Measurements from ENCODE around the gene EFCAB8.
"Not testable (repeated sequence)": the region's sequence is repeated elsewhere in the genome, so short reads cannot be mapped to it uniquely, and the experiment has no call there.

Gene EFCAB8

GRCh38 chr20:32909896-32910571, 51.3 kb downstream of the EFCAB8 start:
- DNase-seq (ENCODE audit: low read depth): no peak

GRCh38 chr20:32911355-32911754, 52.6 kb downstream of the EFCAB8 start:
- no peak for DNase-seq (ENCODE audit: low read depth)

DNA sequence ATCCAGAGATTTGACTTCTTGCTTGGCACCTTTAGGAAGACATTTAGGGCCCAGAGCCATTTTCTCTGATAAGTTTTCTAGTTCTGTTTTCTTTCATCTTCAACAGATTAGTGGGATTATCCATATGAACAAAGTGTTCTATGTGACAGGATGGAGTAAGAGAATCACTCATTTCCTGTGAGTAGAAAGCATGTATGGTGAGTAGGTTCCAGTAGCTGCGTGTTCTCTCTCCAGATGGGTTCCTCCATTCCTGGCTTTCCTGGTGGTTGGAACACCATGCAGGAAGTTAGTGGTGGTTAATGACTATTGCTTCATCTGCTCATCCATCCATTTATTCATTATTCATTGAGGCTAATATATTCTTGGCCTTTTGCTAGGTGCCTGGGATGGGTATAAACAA, 54.0 kb downstream of the EFCAB8 start:
- DNase-seq (ENCODE audit: low read depth): no peak

- no peak for DNase-seq (ENCODE audit: low read depth)
Observed at GRCh38 chr20:32914031-32914430, 55.3 kb downstream of the EFCAB8 start.

DNA sequence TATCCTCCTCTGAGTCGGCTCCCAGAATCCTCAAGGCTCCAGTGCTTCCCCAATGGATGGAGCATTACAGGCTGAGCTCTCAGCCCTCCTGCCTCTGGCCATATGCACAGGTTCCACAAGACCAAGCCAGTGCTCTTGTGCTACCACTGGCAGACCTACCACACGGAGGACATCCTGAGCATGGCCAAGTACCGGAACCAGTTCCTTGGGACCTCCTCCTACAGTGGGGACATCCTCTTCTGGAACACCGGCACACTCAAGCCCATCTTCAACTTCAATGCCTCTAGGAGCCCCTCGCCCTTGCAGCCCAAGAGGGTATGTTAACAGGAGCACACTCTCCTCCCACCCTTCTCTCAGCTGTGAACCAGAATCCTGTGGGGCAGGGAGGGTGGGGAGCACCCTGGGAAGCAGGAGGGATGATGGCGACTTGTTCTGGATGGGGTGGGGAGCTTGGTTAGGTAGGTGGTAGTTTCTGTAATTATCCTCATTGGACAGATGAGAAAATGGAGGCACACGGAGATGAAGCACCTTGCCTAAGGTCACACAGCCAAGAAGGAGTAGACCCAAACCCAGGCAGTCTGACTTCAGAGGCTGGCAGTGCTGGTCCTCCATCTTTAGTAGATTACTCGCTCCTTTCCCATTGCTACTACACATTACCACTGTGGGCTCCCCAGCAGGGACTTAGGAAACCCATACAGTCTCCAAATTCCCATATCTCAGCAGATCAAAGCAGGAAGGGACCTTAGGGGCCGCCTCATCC, 58.6 kb downstream of the EFCAB8 start:
- DNase-seq (ENCODE audit: low read depth): no peak

DNA sequence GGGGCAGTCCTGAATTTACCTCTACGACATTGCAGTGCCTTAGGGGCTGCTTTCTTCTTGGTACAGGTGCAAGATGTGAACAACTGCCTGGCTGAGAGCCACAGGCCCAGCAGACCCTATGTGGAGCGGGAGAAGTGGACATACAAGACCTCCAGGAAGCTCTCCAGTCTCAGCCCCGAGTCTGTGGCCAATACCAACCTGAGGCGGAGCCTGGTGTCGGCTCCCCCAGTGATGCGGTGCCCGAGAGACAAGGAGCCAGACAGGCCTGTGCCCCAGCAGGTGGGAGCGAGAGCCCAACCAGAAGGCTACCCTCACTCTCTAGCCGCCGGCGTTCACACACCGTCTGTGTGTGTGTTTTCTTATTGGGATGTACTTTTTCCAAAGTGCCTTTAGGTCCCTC, 59.6 kb downstream of the EFCAB8 start:
- DNase-seq (ENCODE audit: low read depth): no peak

DNA sequence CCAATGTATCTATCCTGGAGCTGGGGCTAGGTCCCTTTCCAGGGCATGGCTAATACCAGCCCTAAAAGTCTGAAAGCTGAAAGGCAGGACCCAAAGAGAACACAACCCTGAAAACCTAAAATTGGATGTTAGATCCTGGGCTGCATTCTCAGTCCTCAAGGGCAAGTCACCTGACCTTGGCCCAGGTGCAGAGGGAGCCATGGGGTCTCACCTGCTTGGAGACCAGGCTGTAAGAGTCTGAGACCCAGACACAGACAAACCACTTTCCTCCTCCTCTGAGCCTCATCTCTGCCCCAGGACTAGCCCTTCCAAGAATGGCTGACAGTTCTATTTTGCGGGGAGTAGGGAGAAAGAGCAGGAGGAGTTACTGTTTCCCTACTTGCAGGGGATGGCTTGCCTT, 60.0 kb downstream of the EFCAB8 start:
- DNase-seq (ENCODE audit: low read depth): no peak

- DNase-seq (ENCODE audit: low read depth): no peak
Observed at GRCh38 chr20:32920066-32920465, 61.3 kb downstream of the EFCAB8 start.

GRCh38 chr20:32920530-32921298, 62.0 kb downstream of the EFCAB8 start:
- DNase-seq (ENCODE audit: low read depth): no peak

DNA sequence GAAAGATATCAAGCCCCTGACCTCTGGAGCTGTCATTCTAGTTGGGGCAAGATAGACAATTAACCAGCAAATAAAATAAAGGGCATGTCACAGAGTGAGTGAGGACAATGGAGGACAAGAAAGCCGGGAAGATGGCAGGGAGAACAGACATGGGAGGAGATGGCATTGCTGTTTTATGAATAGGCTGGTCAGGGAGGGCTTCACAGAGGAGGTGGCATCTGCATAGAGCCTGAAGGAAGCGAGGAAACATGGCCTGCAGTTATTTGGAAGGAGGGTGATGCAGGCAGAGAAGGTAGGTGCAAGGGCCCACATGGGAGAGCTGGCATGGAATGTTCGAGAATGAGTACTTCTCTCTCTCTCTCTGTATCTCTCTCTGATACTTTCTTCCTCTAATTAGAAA, 63.7 kb downstream of the EFCAB8 start:
- DNase-seq (ENCODE audit: low read depth): no peak

GRCh38 chr20:32924781-32925180, 66.1 kb downstream of the EFCAB8 start:
- no peak for DNase-seq (ENCODE audit: low read depth)

DNA sequence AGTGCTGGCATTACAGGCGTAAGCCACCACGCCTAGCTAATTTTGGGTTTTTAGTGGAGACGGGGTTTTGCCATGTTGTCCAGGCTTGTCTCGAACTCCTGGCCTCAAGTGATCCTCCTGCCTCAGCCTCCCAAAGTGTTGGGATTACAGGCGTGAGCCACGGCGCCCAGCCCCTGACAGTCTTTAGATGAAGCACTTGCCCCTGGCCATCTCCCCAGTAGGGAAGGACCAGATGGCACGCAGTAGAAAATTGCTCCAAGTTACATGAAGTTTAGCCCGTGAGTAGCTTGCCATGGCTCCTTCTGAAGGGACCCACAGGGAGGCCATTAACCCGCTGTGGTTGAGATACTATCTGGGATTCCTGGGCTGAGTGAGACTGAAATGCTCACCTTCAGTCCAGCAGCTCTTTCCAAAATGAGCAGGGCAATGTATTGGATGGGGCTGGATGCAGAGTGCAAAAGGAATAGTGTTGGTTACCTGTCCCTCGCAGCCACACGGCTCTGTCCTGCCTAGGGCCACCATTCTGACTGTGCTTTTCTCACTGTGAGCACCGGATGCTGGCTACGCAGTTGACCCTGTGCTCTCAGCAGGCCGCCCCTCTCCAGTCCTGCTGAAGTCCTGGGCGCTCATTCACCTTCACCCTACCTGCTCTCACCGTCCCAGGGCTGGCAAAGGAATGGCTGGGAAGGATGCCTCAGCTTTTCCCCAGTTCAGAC, 66.9 kb downstream of the EFCAB8 start:
- DNase-seq (ENCODE audit: low read depth): no peak

GRCh38 chr20:32929162-32929561, 70.4 kb downstream of the EFCAB8 start:
- DNase-seq (ENCODE audit: low read depth): no peak

GRCh38 chr20:32930181-32930580, 71.5 kb downstream of the EFCAB8 start:
- DNase-seq (ENCODE audit: low read depth): no peak

GRCh38 chr20:32930701-32931100, 72.0 kb downstream of the EFCAB8 start:
- no peak for DNase-seq (ENCODE audit: low read depth)

GRCh38 chr20:32934580-32934979, 75.9 kb downstream of the EFCAB8 start:
- no peak for DNase-seq (ENCODE audit: low read depth)

DNA sequence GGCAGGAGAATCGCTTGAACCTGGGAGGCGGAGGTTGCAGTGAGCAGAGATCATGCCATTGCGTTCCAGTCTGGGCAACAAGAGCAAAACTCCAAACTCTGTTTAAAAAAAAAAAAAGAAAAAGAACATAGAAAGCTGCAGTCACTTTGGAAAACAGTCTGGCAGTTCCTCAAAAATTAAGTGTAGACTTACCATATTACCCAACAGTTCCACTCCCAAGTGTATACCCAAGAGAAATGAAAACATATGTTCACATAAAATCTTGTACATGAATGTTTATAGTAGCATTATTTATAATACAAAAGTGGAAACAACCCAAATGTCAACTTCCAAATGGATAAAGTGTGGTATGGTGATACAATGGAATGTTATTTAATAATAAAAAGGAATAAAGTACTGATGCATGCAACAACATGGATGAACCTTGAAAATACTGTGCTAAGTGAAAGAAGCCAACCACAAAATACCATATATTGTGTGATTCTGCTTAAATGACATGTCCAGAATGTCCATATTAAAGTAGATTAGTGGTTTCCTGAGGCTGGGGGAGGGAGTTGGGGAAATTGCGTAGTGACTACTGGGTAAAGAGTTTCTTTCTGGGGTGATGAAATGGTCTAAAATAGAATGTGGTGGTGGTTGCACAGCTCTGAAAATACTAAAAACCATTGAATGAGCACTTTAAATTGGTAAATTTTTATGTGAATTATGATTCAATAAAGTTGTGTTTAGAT, 82.6 kb downstream of the EFCAB8 start:
- DNase-seq (ENCODE audit: low read depth): no peak

- no peak for DNase-seq (ENCODE audit: low read depth)
Observed at GRCh38 chr20:32943490-32944052, 84.8 kb downstream of the EFCAB8 start.

DNA sequence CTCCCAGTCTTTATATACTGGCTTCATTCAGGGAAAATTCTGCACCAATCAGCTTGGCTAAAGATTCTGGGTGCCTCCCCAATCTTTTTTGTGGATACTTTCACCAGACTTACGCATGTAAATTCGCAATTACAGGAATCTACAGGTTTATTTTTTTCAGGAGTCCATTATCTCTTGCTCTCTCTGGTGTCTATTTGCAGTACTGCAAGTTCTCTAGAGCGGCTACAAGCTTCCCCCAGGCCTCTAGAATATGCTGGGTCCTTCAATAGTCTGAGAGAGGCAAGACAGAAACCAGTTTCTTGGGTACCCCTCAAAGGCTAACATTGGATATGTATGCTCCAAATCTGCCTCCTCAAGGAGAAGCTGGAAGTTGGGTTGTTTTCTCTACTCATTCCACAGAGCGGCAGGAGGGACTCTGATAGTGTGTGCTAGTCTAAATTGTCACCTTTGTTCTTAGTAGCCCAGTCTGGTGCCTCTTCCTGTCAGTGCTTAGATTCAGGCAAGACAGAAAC, 87.0 kb downstream of the EFCAB8 start:
- no peak for DNase-seq (ENCODE audit: low read depth)

GRCh38 chr20:32946629-32947028, 87.9 kb downstream of the EFCAB8 start:
- DNase-seq (ENCODE audit: low read depth): no peak

GRCh38 chr20:32950539-32950938, 91.8 kb downstream of the EFCAB8 start:
- DNase-seq (ENCODE audit: low read depth): not testable (repeated sequence)

Data from T follicular helper cell (primary cell).